Prostate gland (tissue), 2 donors: ENCODE results near the gene RCAN2. TPM values are rescaled to one million over a fixed set of nuclear protein-coding genes. Genes with fewer than 3 reads are reported as not detected.

ENCODE experiments used
- DNase-seq: peaks from one replicate; pipeline ENCODE4 v3.0.0-alpha.2; 2019; ENCODE audit warnings: low spot score
- H3K27ac ChIP-seq, 2 donors: fragments of 200-600 bp; sonication (generic); 2 replicates each; pipeline ENCODE4 v1.5.1; 2017 to 2019
- H3K27me3 ChIP-seq: fragments of 200-600 bp; sonication (generic); replicated peaks from 2 replicates; pipeline ENCODE4 v1.5.1; 2019; ENCODE audit not compliant: insufficient read depth
- H3K36me3 ChIP-seq, 2 donors: fragments of 200-600 bp; sonication (generic); 1 replicate in 1 of 2; 2 replicates in 1 of 2; pipeline versions ENCODE4 v1.5.1 to v1.8.1; 2017 to 2019
- H3K4me1 ChIP-seq: fragments of 200-600 bp; sonication (generic); replicated peaks from 2 replicates; pipeline ENCODE4 v1.5.1; 2019
- H3K4me3 ChIP-seq, 2 donors: fragments of 200-600 bp; sonication (generic); 2 replicates each; pipeline ENCODE4 v1.5.1; 2017 to 2019
- H3K9me3 ChIP-seq: fragments of 200-600 bp; sonication (generic); 2 replicates; pipeline ENCODE4 v1.5.1; 2017
- POLR2A ChIP-seq: fragments of 450-650 bp; IDR thresholded peaks from one replicate; pipeline ENCODE4 v1.6.1; 2016; ENCODE audit warnings: antibody characterized with exemption, mild to moderate bottlenecking
- POLR2AphosphoS5 ChIP-seq: sonication (generic); formaldehyde crosslinking; IDR thresholded peaks from one replicate; pipeline ENCODE4 v1.6.1; 2017; ENCODE audit warnings: antibody characterized with exemption
- WGBS: methylation state at CpG from one replicate; pipeline ENCODE4 v1.1.5; 2018; 5-methylcytosine and 5-hydroxymethylcytosine counted together
- intact Hi-C: fragments of 100-400 bp; cut with DNase I; formaldehyde crosslinking; loops from one replicate; pipeline ENCODE4 v1.14.2; 2022
- total RNA-seq, 2 donors: library from RNA; depleted of rRNA; stranded (reverse); fragments of >200 nt; gene quantifications; one replicate each; pipeline ENCODE4 v1.1.0, GENCODE V29; 2016
- TF ChIP-seq, protein P1 (sequence below), 4 experiments: fragments of 200-600 bp in 2 of 4; fragments of 450-650 bp in 2 of 4; sonication (generic) in 2 of 4; IDR thresholded peaks; 1 replicate in 3 of 4; 2 replicates in 1 of 4; pipeline ENCODE4 v1.5.1; 2016 to 2019; ENCODE audit warnings: antibody characterized with exemption in 4 of 4, mild to moderate bottlenecking in 2 of 4, moderate library complexity in 2 of 4

RCAN2 gene
- total RNA-seq, 2 donors from 2014 or later: 12.3 to 14.2 TPM

DNA sequence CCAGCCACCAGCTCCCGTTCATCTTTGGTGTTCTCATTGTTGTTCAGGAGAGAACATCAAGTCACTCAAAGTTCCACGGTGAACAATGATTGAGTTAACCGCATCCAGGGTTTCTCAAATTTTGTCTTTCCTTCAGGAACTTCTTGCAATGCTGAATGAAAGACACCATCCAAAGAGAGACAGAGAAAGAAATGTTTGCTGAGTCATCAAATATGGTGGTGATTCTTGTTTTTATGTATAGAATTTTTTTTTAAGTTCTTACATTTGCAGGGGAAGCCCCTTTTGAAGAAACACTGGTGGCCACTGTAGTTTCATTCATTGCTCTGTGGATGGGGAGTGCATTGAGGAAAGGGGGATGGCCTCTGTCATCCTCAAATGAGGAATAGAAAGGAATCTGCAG is 258.1 kb downstream of the RCAN2 start:
- no peaks in the 10 kb centered on the region for H3K4me1 ChIP-seq
- intact Hi-C loops: no loop called here
- 94% methylated on average over 3 of the region's 3 CpGs for WGBS
- no peak for DNase-seq
- no peaks in the 10 kb centered on the region for H3K36me3 ChIP-seq
- TF ChIP-seq POLR2A: no peak
- TF ChIP-seq, protein P1, sequence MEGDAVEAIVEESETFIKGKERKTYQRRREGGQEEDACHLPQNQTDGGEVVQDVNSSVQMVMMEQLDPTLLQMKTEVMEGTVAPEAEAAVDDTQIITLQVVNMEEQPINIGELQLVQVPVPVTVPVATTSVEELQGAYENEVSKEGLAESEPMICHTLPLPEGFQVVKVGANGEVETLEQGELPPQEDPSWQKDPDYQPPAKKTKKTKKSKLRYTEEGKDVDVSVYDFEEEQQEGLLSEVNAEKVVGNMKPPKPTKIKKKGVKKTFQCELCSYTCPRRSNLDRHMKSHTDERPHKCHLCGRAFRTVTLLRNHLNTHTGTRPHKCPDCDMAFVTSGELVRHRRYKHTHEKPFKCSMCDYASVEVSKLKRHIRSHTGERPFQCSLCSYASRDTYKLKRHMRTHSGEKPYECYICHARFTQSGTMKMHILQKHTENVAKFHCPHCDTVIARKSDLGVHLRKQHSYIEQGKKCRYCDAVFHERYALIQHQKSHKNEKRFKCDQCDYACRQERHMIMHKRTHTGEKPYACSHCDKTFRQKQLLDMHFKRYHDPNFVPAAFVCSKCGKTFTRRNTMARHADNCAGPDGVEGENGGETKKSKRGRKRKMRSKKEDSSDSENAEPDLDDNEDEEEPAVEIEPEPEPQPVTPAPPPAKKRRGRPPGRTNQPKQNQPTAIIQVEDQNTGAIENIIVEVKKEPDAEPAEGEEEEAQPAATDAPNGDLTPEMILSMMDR (IDR thresholded peaks at IDR 0.05): no peak
- TF ChIP-seq POLR2AphosphoS5: no peak
- no peaks in the 10 kb centered on the region for H3K27me3 ChIP-seq
- H3K4me3 ChIP-seq: no peak overlapping the region
- H3K9me3 ChIP-seq: no peaks in the 10 kb centered on the region
- H3K27ac ChIP-seq: no peak overlapping the region

DNA sequence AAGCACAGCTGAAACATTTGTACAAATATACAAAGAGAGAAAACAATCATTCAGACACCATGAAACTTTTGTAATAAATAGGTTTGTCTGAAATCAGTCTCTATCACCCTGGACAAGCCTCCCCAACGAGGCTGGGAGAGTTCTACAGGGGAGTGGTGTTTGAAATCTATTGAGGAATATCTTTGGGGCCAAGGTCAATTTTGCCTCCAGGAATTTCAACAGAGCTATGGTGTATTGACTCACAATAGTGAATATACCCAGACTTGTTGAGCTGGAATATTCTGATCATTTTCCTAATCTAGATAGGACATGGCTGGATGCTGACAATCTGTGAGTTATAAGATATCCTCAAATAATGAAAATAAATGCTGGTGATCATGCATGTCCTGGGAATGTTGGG is 269.0 kb downstream of the RCAN2 start:
- 63% methylated on average over 1 of the region's 1 CpG for WGBS

DNA sequence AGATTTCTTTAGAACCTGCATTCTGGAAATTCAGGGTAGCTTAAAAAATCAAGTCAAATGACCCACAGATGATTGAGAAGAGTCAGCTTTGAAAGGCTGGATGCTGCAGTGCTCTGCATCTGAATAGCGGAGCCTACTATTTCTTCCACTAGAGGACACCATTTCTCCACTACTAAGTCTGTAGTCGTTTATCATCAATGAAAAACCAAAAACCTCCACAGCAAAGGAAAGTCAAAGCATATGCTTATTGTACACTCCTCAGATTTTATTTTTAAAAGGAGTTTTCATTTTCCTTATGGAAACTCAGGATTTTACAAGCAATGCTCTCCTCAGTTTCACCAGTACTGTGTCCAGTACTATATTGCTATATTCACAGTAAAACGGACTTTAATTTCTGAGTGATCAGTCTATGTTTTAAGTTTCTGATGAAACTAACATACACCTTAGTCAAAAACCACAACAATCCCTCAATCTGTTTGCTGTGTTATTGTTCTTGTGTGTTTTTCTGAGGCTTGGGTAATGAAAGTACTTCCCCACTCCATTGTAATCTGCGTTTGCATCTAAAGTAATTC is 269.9 kb downstream of the RCAN2 start:
- no peak overlapping the region for H3K4me3 ChIP-seq
- intact Hi-C loops: loop anchor here (2.0 to 5.0 kb wide), 2 partner anchors 129 to 189 kb away; no protein-coding TSS in a partner anchor
- H3K27ac ChIP-seq: no peak overlapping the region
- H3K9me3 ChIP-seq: no peaks in the 10 kb centered on the region
- TF ChIP-seq POLR2AphosphoS5: no peak
- TF ChIP-seq, protein P1 (IDR thresholded peaks at IDR 0.05): peak; percentile 55 to 81 (median 70)
- H3K36me3 ChIP-seq: no peaks in the 10 kb centered on the region
- no peaks in the 10 kb centered on the region for H3K27me3 ChIP-seq
- H3K4me1 ChIP-seq: no peaks in the 10 kb centered on the region
- DNase-seq: no peak
- WGBS: 48% methylated on average over 4 of the region's 4 CpGs

More for the DNA sequence above, 269.0 kb downstream of the RCAN2 start:
- H3K36me3 ChIP-seq: no peaks in the 10 kb centered on the region
- no peak for TF ChIP-seq POLR2AphosphoS5
- no peak for TF ChIP-seq POLR2A
- TF ChIP-seq, protein P1 (IDR thresholded peaks at IDR 0.05): no peak
- intact Hi-C loops: loop anchor here (2.0 to 5.0 kb wide), 2 partner anchors 130 to 405 kb away; no protein-coding TSS in a partner anchor
- H3K4me1 ChIP-seq: no peaks in the 10 kb centered on the region
- H3K27ac ChIP-seq: no peak overlapping the region
- no peak overlapping the region for H3K4me3 ChIP-seq
- no peaks in the 10 kb centered on the region for H3K27me3 ChIP-seq
- H3K9me3 ChIP-seq: no peaks in the 10 kb centered on the region
- DNase-seq: no peak

DNA sequence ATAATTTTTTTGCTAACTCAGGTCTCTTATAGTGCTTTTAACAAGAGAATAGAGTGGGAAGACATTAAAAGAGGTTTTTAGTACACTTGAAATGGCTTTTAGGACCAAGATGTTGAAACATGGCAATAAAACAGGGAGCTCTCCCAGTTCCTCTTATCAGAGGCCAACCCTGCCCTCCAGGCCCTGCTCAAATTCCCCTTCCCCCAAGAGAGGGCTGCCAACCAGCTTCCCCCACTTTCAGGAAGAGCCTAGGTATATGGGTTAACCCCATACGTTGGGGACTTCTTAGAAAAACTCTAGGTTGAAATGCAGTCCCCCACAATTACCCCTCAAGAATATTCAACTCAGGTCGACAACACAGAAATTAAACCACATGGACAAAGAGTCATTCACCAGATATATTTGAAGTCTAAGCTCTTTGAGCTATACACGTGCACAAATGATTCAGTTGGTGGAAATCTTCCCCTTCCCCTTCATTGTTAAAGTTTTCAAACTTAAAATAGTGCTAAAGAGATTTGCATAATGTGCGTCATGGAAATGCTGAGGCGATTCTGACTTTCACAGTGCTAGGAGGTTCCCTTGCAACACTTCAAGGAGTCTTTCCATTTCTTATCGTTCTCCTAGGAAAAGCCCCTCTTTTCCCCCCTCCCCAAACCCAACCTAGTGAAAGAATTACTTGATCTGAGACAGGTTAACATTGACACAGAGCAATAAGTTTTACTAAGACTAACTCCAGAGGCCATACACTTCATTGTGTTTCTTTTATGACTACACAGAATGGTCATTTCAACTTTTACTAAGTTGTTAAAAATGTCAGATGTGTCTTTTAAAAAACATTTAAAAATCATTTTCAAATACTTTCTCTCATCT is 270.7 kb downstream of the RCAN2 start:
- TF ChIP-seq POLR2A (no peak), POLR2AphosphoS5 (no peak)
- TF ChIP-seq, protein P1 (IDR thresholded peaks at IDR 0.05): no peak
- intact Hi-C loops: loop anchor here (2.0 to 5.0 kb wide), 2 partner anchors 128 to 190 kb away; no protein-coding TSS in a partner anchor
- WGBS: 72% methylated on average over 6 of the region's 6 CpGs
- Histone ChIP-seq H3K9me3 (no peaks in the 10 kb centered on the region), H3K4me3 (no peak overlapping the region), H3K36me3 (no peaks in the 10 kb centered on the region), H3K27ac (no peak overlapping the region), H3K4me1 (no peaks in the 10 kb centered on the region), H3K27me3 (no peaks in the 10 kb centered on the region)
- DNase-seq: no peak
